Raji (cell line): ENCODE measurements around the gene SPAG7.
A peak's percentile ranks its signal among the peaks of the same experiment; 100 is the strongest.

Source experiments
- POLR2A ChIP-seq: IDR thresholded peaks from 2 replicates; pipeline ENCODE4 v1.6.1; 2011; ENCODE audit warnings: low read depth, low read length, control low read depth; ENCODE audit not compliant: insufficient read depth

The SPAG7 gene

DNA sequence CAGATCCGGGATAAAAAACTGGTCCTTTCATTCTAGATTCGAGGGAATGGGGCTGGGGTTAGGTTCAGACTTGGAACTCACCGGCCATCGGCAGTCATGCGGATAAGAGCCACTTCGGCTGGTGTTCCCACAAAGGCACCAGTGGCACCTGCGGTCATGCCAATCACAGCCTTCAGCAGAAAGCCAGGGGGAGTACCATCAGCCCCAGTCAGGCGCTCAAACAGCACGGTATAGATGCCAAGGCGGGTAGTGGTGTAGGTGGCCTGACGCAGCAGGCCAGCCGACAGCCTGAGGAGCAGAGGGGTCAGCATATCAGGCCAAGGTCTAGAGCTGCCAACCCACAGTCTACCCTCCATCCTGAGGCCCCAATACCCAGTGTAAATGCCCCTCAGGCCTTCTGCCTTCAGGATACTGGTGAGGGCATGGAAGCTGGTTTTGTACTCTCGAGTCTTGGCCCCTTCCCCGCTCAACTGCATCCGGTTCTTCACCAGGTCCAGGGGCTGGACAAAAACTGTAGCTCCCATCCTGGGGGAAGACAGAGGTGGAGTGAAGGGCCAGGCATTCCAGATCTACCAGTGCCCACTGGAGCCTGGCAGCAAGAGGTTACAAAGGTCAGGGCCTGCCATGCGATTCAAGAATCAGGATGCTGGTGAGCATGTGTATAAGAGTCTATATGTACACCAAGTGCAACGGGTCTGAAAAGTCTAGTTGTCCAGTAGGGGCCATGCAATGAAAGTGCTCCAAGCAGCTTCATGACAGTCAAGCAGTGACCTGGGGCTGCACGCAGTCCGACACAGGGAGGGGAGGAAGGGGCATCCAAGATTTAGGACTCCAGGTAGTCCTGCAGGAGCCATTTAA, 28.7 kb downstream of the SPAG7 start:
- no peak for TF ChIP-seq POLR2A

DNA sequence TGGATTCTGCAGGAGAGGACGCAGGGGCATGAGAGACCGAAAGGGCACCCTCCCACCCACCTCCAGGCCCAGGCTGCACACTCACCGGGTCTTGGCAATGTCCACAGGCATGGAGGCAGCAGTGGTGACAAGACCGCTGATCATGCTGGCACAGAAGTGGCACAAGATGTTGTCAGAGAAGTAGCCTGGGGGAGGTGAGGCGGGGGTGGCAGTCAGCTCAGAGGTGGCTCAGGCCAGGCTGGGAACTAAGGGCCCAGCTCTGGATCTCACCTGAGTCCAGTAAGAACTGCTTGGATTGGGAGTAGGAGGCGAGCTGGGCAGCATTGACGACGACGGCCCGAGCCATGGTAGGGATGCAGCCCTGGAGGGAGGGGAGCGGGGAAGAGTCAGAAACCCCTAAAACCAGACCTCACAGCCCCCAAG, 29.5 kb downstream of the SPAG7 start:
- no peak for TF ChIP-seq POLR2A

DNA sequence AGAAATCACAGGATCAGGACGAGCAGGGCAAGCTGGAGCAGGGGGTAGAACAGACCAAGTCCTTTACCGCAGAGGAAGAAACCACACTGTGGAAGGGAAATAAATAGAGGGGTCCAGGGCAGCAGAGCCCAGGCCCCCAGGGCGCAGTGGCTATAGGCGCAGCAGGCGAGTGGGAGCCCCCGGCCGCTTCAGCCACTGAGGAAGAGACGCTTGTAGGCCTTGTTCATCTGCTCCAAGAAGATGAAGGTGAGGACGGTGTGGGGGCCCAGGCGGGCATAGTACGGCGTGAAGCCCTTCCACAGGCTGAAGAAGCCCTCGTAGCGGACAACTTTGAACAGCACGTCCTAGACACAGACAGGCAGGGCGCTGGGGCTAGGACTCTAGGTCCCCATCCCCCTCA, 30.1 kb downstream of the SPAG7 start:
- TF ChIP-seq POLR2A = no peak

DNA sequence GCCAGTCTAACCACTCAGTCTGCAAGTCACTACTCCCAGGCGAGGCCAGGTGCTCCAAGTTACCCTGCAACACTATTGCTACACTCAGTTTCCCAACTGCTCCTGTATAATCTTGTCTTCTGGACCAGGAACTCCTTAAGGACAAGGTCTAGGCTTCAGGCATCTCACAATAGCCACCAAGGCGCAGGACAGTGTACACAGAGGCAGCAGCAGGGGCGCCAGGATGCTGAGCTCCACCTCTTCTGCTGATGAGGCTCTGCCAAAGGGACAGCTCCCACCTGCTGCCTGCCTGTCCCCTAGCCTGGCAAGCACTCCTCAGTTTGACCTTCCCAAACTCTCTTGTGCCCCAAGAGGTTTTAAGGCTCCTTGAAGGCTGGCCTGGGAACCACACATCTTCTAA, 31.2 kb downstream of the SPAG7 start:
- no peak for TF ChIP-seq POLR2A

DNA sequence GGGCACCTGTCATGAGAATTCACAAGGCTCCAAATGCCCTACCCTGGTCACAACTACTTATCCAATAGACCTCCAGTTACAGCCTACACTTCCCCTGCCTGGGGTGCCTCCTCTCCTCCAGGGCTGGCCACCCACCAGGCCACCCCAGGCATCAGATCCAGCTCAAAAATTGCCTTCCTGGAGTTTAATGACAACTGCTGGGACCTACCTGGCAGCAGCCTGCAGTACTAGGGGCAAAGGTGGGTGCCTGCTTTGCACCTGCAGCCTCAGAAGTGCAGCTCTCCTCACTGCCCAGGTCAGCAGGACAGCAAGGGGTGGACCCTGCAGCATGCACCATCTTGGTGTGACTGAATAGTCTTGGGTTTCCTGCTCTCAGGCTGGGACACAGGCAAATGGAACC, 32.0 kb downstream of the SPAG7 start:
- TF ChIP-seq POLR2A = no peak

DNA sequence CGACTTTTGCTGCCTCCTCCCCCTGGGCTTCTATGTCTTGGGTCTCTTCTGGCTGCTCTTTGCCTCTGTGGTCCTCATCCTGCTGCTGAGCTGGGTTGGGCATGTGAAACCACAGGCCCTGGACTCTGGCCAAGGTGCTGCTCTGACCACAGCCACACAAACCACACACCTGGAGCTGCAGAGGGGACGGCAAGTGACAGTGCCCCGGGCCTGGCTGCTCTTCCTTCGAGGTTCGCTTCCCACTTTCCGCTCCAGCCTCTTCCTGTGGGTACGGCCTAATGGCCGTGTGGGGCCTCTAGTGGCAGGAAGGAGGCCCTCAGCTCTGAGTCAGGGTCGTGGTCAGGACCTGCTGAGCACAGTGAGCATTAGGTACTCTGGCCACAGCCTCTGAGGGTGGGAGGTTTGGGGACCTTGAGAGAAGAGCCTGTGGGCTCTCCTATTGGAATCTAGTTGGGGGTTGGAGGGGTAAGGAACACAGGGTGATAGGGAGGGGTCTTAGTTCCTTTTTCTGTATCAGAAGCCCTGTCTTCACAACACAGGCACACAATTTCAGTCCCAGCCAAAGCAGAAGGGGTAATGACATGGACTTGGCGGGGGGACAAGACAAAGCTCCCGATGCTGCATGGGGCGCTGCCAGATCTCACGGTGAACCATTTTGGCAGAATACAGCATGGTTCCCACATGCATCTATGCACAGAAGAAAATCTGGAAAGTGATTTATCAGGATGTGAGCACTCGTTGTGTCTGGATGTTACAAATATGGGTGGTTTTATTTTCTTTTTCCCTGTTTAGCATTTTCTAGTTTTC, 33.2 kb downstream of the SPAG7 start:
- TF ChIP-seq POLR2A = peak; percentile 49; the same call in 1 of the 2 replicates

DNA sequence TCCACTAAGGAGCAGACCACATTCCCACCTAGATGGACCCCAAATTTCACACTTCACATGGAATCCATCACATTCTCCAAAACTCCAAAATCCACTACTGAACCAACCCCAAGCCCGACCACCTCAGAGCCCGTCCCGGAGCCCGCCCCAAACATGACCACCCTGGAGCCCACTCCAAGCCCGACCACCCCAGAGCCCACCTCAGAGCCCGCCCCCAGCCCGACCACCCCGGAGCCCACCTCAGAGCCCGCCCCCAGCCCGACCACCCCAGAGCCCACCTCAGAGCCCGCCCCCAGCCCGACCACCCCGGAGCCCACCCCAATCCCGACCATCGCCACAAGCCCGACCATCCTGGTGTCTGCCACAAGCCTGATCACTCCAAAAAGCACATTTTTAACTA, 34.0 kb downstream of the SPAG7 start:
- TF ChIP-seq POLR2A = no peak

DNA sequence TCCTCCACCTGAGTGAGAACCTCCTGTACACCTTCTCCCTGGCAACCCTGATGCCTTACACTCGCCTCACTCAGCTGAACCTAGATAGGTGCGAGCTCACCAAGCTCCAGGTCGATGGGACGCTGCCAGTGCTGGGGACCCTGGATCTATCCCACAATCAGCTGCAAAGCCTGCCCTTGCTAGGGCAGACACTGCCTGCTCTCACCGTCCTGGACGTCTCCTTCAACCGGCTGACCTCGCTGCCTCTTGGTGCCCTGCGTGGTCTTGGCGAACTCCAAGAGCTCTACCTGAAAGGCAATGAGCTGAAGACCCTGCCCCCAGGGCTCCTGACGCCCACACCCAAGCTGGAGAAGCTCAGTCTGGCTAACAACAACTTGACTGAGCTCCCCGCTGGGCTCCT, 34.9 kb downstream of the SPAG7 start:
- no peak for TF ChIP-seq POLR2A

DNA sequence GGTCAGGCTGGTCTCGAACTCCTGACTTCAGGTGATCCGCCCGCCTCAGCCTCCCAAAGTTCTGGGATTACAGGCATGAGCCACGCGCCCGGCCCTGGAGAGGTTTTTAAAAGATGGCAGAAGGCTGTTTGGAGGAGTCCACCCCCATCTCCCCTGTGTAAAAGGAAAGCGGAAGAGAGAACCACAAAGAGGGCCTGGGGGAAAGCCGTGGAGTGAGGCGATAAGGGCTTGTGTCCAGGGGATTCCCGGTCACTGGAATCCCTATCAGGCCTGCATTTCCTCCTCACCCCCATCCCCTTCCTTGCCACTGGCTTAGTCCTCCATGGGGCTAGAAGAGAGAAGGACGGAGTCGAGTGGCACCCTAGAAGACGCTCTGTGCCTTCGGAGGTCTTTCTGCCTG, 35.7 kb downstream of the SPAG7 start, which contains the start of gene GP1BA:
Gene GP1BA, plus strand, starts transcription at position 315 of the 400 bp plus-strand sequence. CDS start 328 bp downstream, outside the sequence.
- no peak for TF ChIP-seq POLR2A

DNA sequence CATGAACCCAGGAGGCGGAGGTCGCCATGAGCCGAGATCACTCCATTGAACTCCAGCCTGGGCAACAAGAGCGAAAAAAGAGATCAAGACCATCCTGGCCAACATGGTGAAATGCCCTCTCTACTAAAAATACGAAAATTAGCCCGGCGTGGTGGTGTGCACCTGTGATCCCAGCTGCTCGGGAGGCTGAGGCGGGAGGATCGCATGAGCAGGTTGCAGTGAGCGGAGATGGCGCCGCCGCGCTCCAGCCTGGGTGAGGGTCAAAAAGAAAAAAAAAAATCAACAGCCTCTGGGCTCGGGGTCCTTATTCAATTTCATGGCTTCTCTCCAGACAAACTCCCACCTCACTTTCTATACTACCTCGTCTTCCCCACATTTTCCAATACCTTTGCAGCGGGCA, 38.7 kb downstream of the SPAG7 start:
- TF ChIP-seq POLR2A = no peak

DNA sequence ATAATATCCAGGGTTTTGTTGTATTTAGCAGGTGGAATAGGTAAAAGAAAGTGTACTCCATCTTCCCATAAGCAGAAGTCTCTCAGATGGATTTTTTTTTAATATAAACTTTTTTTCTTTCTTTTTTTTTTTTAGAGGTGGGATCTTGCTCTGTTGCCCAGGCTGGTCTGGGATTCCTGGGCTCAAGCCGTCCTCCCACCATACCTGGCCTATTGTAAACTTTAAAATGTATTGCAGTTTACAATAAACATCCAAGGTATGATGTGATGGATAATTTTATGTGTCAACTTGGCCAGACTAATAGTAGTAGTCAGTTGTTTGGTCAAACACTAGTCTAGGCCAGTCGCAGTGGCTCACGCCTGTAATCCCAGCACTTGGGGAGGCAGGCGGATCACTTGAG, 46.3 kb downstream of the SPAG7 start:
- no peak for TF ChIP-seq POLR2A

DNA sequence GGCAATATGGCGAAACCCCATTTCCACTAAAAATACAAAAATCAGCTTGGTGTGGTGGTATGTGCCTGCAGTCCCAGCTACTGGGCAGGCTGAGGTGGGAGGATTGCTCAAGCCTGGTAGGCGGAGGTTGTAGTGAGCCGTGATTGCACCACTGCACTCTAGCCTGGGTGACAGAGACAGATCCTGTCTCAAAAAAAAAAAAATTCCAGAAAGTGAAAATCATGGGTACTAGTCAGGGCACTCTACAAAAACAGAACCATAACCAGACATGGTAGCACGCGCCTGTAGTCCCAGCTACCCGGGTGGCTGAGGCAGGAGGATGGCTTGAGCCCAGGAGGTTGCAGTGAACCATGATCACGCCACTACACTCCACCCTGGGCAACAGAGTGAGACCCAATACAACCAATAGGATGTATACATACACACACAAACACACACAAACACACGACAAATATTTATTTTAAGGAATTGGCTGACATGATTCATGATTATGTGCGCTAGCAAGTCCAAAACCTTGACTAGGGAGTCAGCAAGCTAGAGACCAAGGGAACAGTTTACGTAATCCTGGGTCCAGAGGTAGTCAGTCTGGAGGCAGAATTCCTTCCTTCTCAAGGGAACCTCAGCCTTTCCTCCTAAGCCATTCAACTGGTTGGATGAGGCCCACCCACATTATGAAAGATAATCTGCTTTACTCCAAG, 47.1 kb downstream of the SPAG7 start:
- TF ChIP-seq POLR2A = no peak

DNA sequence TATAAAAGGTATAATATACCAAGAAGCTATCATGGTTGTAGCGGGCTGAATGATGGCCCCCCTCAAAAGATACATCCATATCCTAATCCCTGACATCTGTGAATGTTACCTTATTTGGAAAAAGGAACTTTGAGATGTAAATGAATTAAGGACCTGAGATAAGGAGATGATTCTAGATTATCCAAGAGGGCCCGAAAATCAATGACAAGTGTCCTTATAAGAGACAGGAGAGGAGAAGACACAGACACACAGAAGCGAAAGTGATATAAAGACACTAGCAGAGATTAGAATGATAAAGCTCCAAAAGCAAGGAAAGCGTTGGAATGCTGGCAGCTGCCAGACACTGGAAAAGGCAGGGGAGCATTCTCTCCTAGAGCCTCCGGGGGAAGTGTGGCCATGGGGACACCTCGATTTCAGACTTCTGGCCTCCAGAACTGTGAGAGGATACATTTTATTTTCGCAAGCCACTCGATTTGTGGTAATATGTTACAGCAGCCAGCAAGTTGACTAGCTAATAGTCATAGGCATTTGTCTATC, 48.0 kb downstream of the SPAG7 start:
- TF ChIP-seq POLR2A = no peak

DNA sequence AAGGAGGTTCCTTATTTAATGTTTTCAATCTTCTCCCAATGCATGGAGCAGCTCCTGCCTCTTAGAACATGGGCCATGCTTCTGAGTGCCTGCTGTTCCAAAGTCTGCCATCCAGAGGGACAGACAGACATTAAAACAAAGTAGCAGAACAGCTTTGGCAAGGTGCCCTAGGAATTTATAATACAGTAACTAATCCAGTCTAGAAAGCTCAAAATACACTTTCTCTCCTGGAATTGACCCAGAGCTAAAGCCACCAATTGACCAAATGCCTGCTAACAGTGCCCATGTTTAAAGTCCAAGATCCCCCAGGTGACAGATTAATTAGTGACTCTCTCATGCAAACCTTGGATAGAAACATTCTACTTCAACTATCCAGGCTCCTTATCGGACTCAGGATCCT, 53.6 kb downstream of the SPAG7 start:
- no peak for TF ChIP-seq POLR2A
